ENCODE results near the gene TNRC18.
A peak's percentile ranks its signal among the peaks of the same experiment; 100 is the strongest.

TNRC18 gene

GRCh38 chr7:5450549-5451327, 27.1 kb upstream of the TNRC18 start:
- no peaks in the 10 kb centered on the region for H3K27me3 ChIP-seq (ENCODE audit: insufficient read depth, insufficient read length)
- DNase-seq (ENCODE audit: low read depth, low spot score) = peak; percentile 47
- H3K4me3 ChIP-seq (ENCODE audit: insufficient read length, low read depth) = no peak overlapping the region
- H3K36me3 ChIP-seq (ENCODE audit: insufficient read depth, insufficient read length, low read length) = no peaks in the 10 kb centered on the region
- TF ChIP-seq YY1 (IDR thresholded peaks at IDR 0.05; ENCODE audit: insufficient read depth, insufficient read length) (no peak), ZNF274 (IDR thresholded peaks at IDR 0.05; ENCODE audit: low read depth, low read length) (no peak), SUZ12 (IDR thresholded peaks at IDR 0.05; ENCODE audit: extremely low read depth, insufficient read depth, insufficient read length) (no peak)
- H3K4me1 ChIP-seq (ENCODE audit: insufficient read depth, insufficient read length) = peaks cover 18% of the 10 kb centered on the region
- no peaks in the 10 kb centered on the region for H3K9me3 ChIP-seq (ENCODE audit: insufficient read depth, low read length)
- H3K9ac ChIP-seq (ENCODE audit: insufficient read length, low read depth) = peak overlapping the region; percentile 25

- no peaks in the 10 kb centered on the region for H3K27me3 ChIP-seq (ENCODE audit: insufficient read depth, insufficient read length)
- H3K36me3 ChIP-seq (ENCODE audit: insufficient read depth, insufficient read length, low read length) = no peaks in the 10 kb centered on the region
- no peaks in the 10 kb centered on the region for H3K9me3 ChIP-seq (ENCODE audit: insufficient read depth, low read length)
- TF ChIP-seq ZNF274 (IDR thresholded peaks at IDR 0.05; ENCODE audit: low read depth, low read length) (no peak), SUZ12 (IDR thresholded peaks at IDR 0.05; ENCODE audit: extremely low read depth, insufficient read depth, insufficient read length) (no peak), YY1 (IDR thresholded peaks at IDR 0.05; ENCODE audit: insufficient read depth, insufficient read length) (no peak)
- peak overlapping the region; percentile 36 for H3K9ac ChIP-seq (ENCODE audit: insufficient read length, low read depth)
- H3K4me1 ChIP-seq (ENCODE audit: insufficient read depth, insufficient read length) = peaks cover 19% of the 10 kb centered on the region
- DNase-seq (ENCODE audit: low read depth, low spot score) = no peak
- no peak overlapping the region for H3K4me3 ChIP-seq (ENCODE audit: insufficient read length, low read depth)
Observed at GRCh38 chr7:5448378-5449037, 24.9 kb upstream of the TNRC18 start.

- TF ChIP-seq ZNF274 (IDR thresholded peaks at IDR 0.05; ENCODE audit: low read depth, low read length) (no peak), YY1 (IDR thresholded peaks at IDR 0.05; ENCODE audit: insufficient read depth, insufficient read length) (no peak), SUZ12 (IDR thresholded peaks at IDR 0.05; ENCODE audit: extremely low read depth, insufficient read depth, insufficient read length) (no peak)
- H3K9me3 ChIP-seq (ENCODE audit: insufficient read depth, low read length) = no peaks in the 10 kb centered on the region
- H3K27me3 ChIP-seq (ENCODE audit: insufficient read depth, insufficient read length) = no peaks in the 10 kb centered on the region
- H3K4me3 ChIP-seq (ENCODE audit: insufficient read length, low read depth) = no peak overlapping the region
- H3K36me3 ChIP-seq (ENCODE audit: insufficient read depth, insufficient read length, low read length) = no peaks in the 10 kb centered on the region
- no peak for DNase-seq (ENCODE audit: low read depth, low spot score)
- H3K4me1 ChIP-seq (ENCODE audit: insufficient read depth, insufficient read length) = peaks cover 16% of the 10 kb centered on the region
- H3K9ac ChIP-seq (ENCODE audit: insufficient read length, low read depth) = no peak overlapping the region
Observed at GRCh38 chr7:5445981-5446594, 22.5 kb upstream of the TNRC18 start.

- no peaks in the 10 kb centered on the region for H3K27me3 ChIP-seq (ENCODE audit: insufficient read depth, insufficient read length)
- no peak overlapping the region for H3K4me3 ChIP-seq (ENCODE audit: insufficient read length, low read depth)
- H3K9me3 ChIP-seq (ENCODE audit: insufficient read depth, low read length) = no peaks in the 10 kb centered on the region
- no peaks in the 10 kb centered on the region for H3K36me3 ChIP-seq (ENCODE audit: insufficient read depth, insufficient read length, low read length)
- TF ChIP-seq YY1 (IDR thresholded peaks at IDR 0.05; ENCODE audit: insufficient read depth, insufficient read length) (no peak), SUZ12 (IDR thresholded peaks at IDR 0.05; ENCODE audit: extremely low read depth, insufficient read depth, insufficient read length) (no peak), ZNF274 (IDR thresholded peaks at IDR 0.05; ENCODE audit: low read depth, low read length) (no peak)
- no peak overlapping the region for H3K9ac ChIP-seq (ENCODE audit: insufficient read length, low read depth)
- no peak for DNase-seq (ENCODE audit: low read depth, low spot score)
- H3K4me1 ChIP-seq (ENCODE audit: insufficient read depth, insufficient read length) = peaks cover 16% of the 10 kb centered on the region
Observed at GRCh38 chr7:5443678-5444077, 20.0 kb upstream of the TNRC18 start.

- Histone ChIP-seq H3K9ac (ENCODE audit: insufficient read length, low read depth) (no peak overlapping the region), H3K4me1 (ENCODE audit: insufficient read depth, insufficient read length) (peaks cover 13% of the 10 kb centered on the region), H3K36me3 (ENCODE audit: insufficient read depth, insufficient read length, low read length) (no peaks in the 10 kb centered on the region), H3K27me3 (ENCODE audit: insufficient read depth, insufficient read length) (no peaks in the 10 kb centered on the region), H3K4me3 (ENCODE audit: insufficient read length, low read depth) (no peak overlapping the region), H3K9me3 (ENCODE audit: insufficient read depth, low read length) (peaks cover under 1% of the 10 kb centered on the region; the same call in 1 of the 2 replicates)
- no peak for TF ChIP-seq ZNF274 (IDR thresholded peaks at IDR 0.05; ENCODE audit: low read depth, low read length)
- no peak for TF ChIP-seq YY1 (IDR thresholded peaks at IDR 0.05; ENCODE audit: insufficient read depth, insufficient read length)
- no peak for DNase-seq (ENCODE audit: low read depth, low spot score)
Observed at GRCh38 chr7:5442757-5443305, 19.2 kb upstream of the TNRC18 start.

GRCh38 chr7:5441840-5442503, 18.3 kb upstream of the TNRC18 start:
- H3K27me3 ChIP-seq (ENCODE audit: insufficient read depth, insufficient read length) = no peaks in the 10 kb centered on the region
- H3K36me3 ChIP-seq (ENCODE audit: insufficient read depth, insufficient read length, low read length) = no peaks in the 10 kb centered on the region
- no peak for TF ChIP-seq ZNF274 (IDR thresholded peaks at IDR 0.05; ENCODE audit: low read depth, low read length)
- no peak for TF ChIP-seq YY1 (IDR thresholded peaks at IDR 0.05; ENCODE audit: insufficient read depth, insufficient read length)
- TF ChIP-seq SUZ12 (IDR thresholded peaks at IDR 0.05; ENCODE audit: extremely low read depth, insufficient read depth, insufficient read length) = no peak
- H3K4me3 ChIP-seq (ENCODE audit: insufficient read length, low read depth) = no peak overlapping the region
- no peak overlapping the region for H3K9ac ChIP-seq (ENCODE audit: insufficient read length, low read depth)
- H3K4me1 ChIP-seq (ENCODE audit: insufficient read depth, insufficient read length) = peaks cover 13% of the 10 kb centered on the region
- peaks cover 9% of the 10 kb centered on the region for H3K9me3 ChIP-seq (ENCODE audit: insufficient read depth, low read length)
- DNase-seq (ENCODE audit: low read depth, low spot score) = no peak

All from NT2/D1 (cell line).